Stimulated activated CD4-positive, alpha-beta T cell treated with anti-CD3 and anti-CD28 coated beads, TNF-alpha, amount 100 ng/mL, for 24 hours (primary cell): ENCODE data around the gene MEIOB.
"Not testable (repeated sequence)": the region's sequence is repeated elsewhere in the genome, so short reads cannot be mapped to it uniquely, and the experiment has no call there.

ENCODE experiments used
- DNase-seq, 3 experiments: peaks; one replicate each; pipeline ENCODE4 v3.0.0-alpha.2; 2020; ENCODE audit warnings: low read depth in 3 of 3

The MEIOB gene

GRCh38 chr16:1877804-1878203 is 5.8 kb upstream of the MEIOB start:
- DNase-seq = no peak

- no peak for DNase-seq
Observed at GRCh38 chr16:1877089-1877488, 5.1 kb upstream of the MEIOB start.

GRCh38 chr16:1876468-1876867 is 4.5 kb upstream of the MEIOB start:
- no peak for DNase-seq

- DNase-seq = not testable (repeated sequence)
Observed at GRCh38 chr16:1876066-1876465, 4.1 kb upstream of the MEIOB start.

- DNase-seq = no peak
Observed at GRCh38 chr16:1874854-1875253, 2.9 kb upstream of the MEIOB start.

GRCh38 chr16:1870365-1871082 is 1.4 kb downstream of the MEIOB start:
- no peak for DNase-seq

GRCh38 chr16:1865902-1866690 is 5.9 kb downstream of the MEIOB start:
- DNase-seq = no peak

- DNase-seq = no peak
Observed at GRCh38 chr16:1863681-1864460, 8.1 kb downstream of the MEIOB start.

- no peak for DNase-seq
Observed at GRCh38 chr16:1862394-1862793, 9.6 kb downstream of the MEIOB start.

- DNase-seq = no peak
Observed at GRCh38 chr16:1861730-1862129, 10.2 kb downstream of the MEIOB start.

- DNase-seq = no peak
Observed at GRCh38 chr16:1859650-1860049, 12.3 kb downstream of the MEIOB start.

GRCh38 chr16:1858189-1858865 is 13.6 kb downstream of the MEIOB start:
- DNase-seq = no peak

- DNase-seq = no peak
Observed at GRCh38 chr16:1857433-1858097, 14.4 kb downstream of the MEIOB start.

GRCh38 chr16:1851793-1852192 is 20.2 kb downstream of the MEIOB start:
- no peak for DNase-seq

- DNase-seq = no peak
Observed at GRCh38 chr16:1850981-1851380, 21.0 kb downstream of the MEIOB start.

- no peak for DNase-seq
Observed at GRCh38 chr16:1846416-1846815, 25.5 kb downstream of the MEIOB start.

GRCh38 chr16:1845985-1846384 is 26.0 kb downstream of the MEIOB start:
- DNase-seq = no peak

- DNase-seq = no peak
Observed at GRCh38 chr16:1839554-1839953, 32.4 kb downstream of the MEIOB start.

- DNase-seq = no peak
Observed at GRCh38 chr16:1834096-1834495, 37.9 kb downstream of the MEIOB start.

- DNase-seq = no peak
Observed at GRCh38 chr16:1832838-1833454, 39.0 kb downstream of the MEIOB start.
